ENCODE data around the gene E2F4.

DNA sequence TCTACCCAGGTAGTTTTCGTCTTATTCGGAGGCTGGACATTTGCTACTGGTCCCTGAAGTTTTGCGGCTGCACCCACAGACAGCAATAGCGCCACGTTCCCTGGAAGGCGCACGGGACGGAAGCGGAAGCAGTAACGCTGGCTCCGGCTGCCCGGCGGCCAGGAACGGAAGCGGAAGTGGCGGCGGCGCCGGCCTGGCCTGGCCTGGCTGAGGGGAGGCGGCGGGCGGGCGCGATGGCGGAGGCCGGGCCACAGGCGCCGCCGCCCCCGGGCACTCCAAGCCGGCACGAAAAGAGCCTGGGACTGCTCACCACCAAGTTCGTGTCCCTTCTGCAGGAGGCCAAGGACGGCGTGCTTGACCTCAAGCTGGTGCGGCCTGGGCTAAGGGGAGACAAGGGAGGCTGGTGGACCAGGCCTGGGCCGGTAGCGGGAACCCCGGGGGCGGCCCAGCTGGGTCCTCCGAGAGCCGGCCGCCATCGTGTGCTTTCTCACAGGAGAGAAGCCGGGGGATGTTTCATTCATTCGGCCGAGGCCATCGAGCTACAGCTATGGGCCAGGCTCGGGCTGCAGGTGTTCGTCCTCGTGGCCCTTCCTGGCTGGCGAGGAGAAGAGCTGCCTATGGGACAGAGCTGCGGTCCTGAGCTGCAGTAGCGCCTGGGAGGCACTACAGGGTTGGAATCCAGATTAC is at the start of gene E2F4:
- TF ChIP-seq, protein P1, sequence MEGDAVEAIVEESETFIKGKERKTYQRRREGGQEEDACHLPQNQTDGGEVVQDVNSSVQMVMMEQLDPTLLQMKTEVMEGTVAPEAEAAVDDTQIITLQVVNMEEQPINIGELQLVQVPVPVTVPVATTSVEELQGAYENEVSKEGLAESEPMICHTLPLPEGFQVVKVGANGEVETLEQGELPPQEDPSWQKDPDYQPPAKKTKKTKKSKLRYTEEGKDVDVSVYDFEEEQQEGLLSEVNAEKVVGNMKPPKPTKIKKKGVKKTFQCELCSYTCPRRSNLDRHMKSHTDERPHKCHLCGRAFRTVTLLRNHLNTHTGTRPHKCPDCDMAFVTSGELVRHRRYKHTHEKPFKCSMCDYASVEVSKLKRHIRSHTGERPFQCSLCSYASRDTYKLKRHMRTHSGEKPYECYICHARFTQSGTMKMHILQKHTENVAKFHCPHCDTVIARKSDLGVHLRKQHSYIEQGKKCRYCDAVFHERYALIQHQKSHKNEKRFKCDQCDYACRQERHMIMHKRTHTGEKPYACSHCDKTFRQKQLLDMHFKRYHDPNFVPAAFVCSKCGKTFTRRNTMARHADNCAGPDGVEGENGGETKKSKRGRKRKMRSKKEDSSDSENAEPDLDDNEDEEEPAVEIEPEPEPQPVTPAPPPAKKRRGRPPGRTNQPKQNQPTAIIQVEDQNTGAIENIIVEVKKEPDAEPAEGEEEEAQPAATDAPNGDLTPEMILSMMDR (IDR thresholded peaks at IDR 0.05), result no peak
- peak; percentile 67 for TF ChIP-seq POLR2A (IDR thresholded peaks at IDR 0.05)
